Endothelial cell of hepatic sinusoid (primary cell): ENCODE results near the gene TBX10.
"Not testable (repeated sequence)": the region's sequence is repeated elsewhere in the genome, so short reads cannot be mapped to it uniquely, and the experiment has no call there.

Experiments
- in situ Hi-C: cut with HindIII; loops from 2 replicates; pipeline ENCODE4 v1.10.0; 2017; ENCODE audit warnings: low sequenced_read_pairs

TBX10 gene

GRCh38 chr11:67618901-67619659 lies 20.5 kb downstream of the TBX10 start:
- in situ Hi-C loops, result not testable (repeated sequence)

- in situ Hi-C loops, result no loop called here
These were observed 22.2 kb downstream of the TBX10 start for GRCh38 chr11:67617243-67617953.

GRCh38 chr11:67616431-67617242 lies 22.9 kb downstream of the TBX10 start:
- in situ Hi-C loops, result no loop called here

GRCh38 chr11:67615728-67616430 lies 23.7 kb downstream of the TBX10 start:
- in situ Hi-C loops, result no loop called here

GRCh38 chr11:67614730-67615714 lies 24.5 kb downstream of the TBX10 start:
- in situ Hi-C loops, result no loop called here

GRCh38 chr11:67613960-67614715 lies 25.4 kb downstream of the TBX10 start:
- in situ Hi-C loops, result no loop called here

- in situ Hi-C loops, result no loop called here
These were observed 26.1 kb downstream of the TBX10 start for GRCh38 chr11:67613313-67613959.

GRCh38 chr11:67612751-67613150 lies 26.8 kb downstream of the TBX10 start:
- in situ Hi-C loops, result no loop called here

GRCh38 chr11:67611704-67612587 lies 27.6 kb downstream of the TBX10 start:
- in situ Hi-C loops, result no loop called here

- in situ Hi-C loops, result no loop called here
These were observed 28.4 kb downstream of the TBX10 start for GRCh38 chr11:67611165-67611564.

GRCh38 chr11:67610302-67610868 lies 29.2 kb downstream of the TBX10 start:
- in situ Hi-C loops, result no loop called here

- in situ Hi-C loops, result no loop called here
These were observed 30.2 kb downstream of the TBX10 start for GRCh38 chr11:67609316-67609715.

- in situ Hi-C loops, result no loop called here
These were observed 31.1 kb downstream of the TBX10 start for GRCh38 chr11:67608486-67608885.

GRCh38 chr11:67607507-67607906 lies 32.1 kb downstream of the TBX10 start:
- in situ Hi-C loops, result no loop called here

- in situ Hi-C loops, result no loop called here
These were observed 32.9 kb downstream of the TBX10 start, which contains the start of gene NDUFV1 for GRCh38 chr11:67606492-67607295. NDUFV1 (plus strand) TSS chr11:67606936; CDS start chr11:67607005, 69 bp downstream.

- in situ Hi-C loops, result no loop called here
These were observed 33.5 kb downstream of the TBX10 start for GRCh38 chr11:67606093-67606491.
